ENCODE data around the gene C17orf67. TPM values are rescaled to one million over a fixed set of nuclear protein-coding genes. Genes with fewer than 3 reads are reported as not detected.
A peak's percentile ranks its signal among the peaks of the same experiment; 100 is the strongest.

Gene C17orf67
- total RNA-seq, 3 donors from 2014 or later: 0.48 to 2.3 (median 2.0) TPM

- TF ChIP-seq POLR2AphosphoS5 (IDR thresholded peaks at IDR 0.05) (no peak), POLR2A (IDR thresholded peaks at IDR 0.05) (no peak), CTCF (IDR thresholded peaks at IDR 0.05) (no peak)
- intact Hi-C loops (cut with DNase I; ENCODE audit: low total_unique reads): no loop called here
Measured at GRCh38 chr17:56793957-56794356, 39.8 kb downstream of the C17orf67 start.

GRCh38 chr17:56793531-56793930, 40.2 kb downstream of the C17orf67 start:
- TF ChIP-seq POLR2AphosphoS5 (IDR thresholded peaks at IDR 0.05) (no peak), POLR2A (IDR thresholded peaks at IDR 0.05) (no peak), CTCF (IDR thresholded peaks at IDR 0.05) (no peak)
- Histone ChIP-seq H3K4me1 (no peaks in the 10 kb centered on the region), H3K27me3 (no peaks in the 10 kb centered on the region), H3K36me3 (no peaks in the 10 kb centered on the region), H3K9me3 (no peaks in the 10 kb centered on the region), H3K4me3 (no peak overlapping the region), H3K27ac (no peak overlapping the region)
- intact Hi-C loops (cut with DNase I; ENCODE audit: low total_unique reads): no loop called here
- DNase-seq (ENCODE audit: low spot score in 2 of 2): no peak

More at GRCh38 chr17:56793957-56794356, 39.8 kb downstream of the C17orf67 start:
- DNase-seq (ENCODE audit: low spot score in 2 of 2): no peak
- Histone ChIP-seq H3K36me3 (no peaks in the 10 kb centered on the region), H3K4me1 (no peaks in the 10 kb centered on the region), H3K9me3 (no peaks in the 10 kb centered on the region), H3K27me3 (no peaks in the 10 kb centered on the region), H3K4me3 (no peak overlapping the region), H3K27ac (no peak overlapping the region)

- intact Hi-C loops (cut with DNase I; ENCODE audit: low total_unique reads): no loop called here
- TF ChIP-seq CTCF (IDR thresholded peaks at IDR 0.05): no peak
- no peak for TF ChIP-seq POLR2AphosphoS5 (IDR thresholded peaks at IDR 0.05)
- TF ChIP-seq POLR2A (IDR thresholded peaks at IDR 0.05): no peak
- no peaks in the 10 kb centered on the region for H3K9me3 ChIP-seq
- H3K27me3 ChIP-seq: no peaks in the 10 kb centered on the region
- H3K27ac ChIP-seq: no peak overlapping the region
- no peaks in the 10 kb centered on the region for H3K4me1 ChIP-seq
- H3K4me3 ChIP-seq: no peak overlapping the region
- H3K36me3 ChIP-seq: no peaks in the 10 kb centered on the region
- DNase-seq (ENCODE audit: low spot score in 2 of 2): no peak
Measured at GRCh38 chr17:56792267-56792666, 41.5 kb downstream of the C17orf67 start.

GRCh38 chr17:56786989-56787482, 46.7 kb downstream of the C17orf67 start:
- DNase-seq (ENCODE audit: low spot score in 2 of 2): peak; percentile 57 to 70
- Histone ChIP-seq H3K9me3 (no peaks in the 10 kb centered on the region), H3K36me3 (no peaks in the 10 kb centered on the region), H3K27ac (peak overlapping the region; percentile 28 to 33), H3K27me3 (no peaks in the 10 kb centered on the region), H3K4me3 (no peak overlapping the region), H3K4me1 (no peaks in the 10 kb centered on the region)
- peak in 1 of 3 donors; percentile 32 for TF ChIP-seq POLR2AphosphoS5 (IDR thresholded peaks at IDR 0.05)
- TF ChIP-seq CTCF (IDR thresholded peaks at IDR 0.05): no peak
- no peak for TF ChIP-seq POLR2A (IDR thresholded peaks at IDR 0.05)
- intact Hi-C loops (cut with DNase I; ENCODE audit: low total_unique reads): no loop called here

- Histone ChIP-seq H3K36me3 (no peaks in the 10 kb centered on the region), H3K27me3 (no peaks in the 10 kb centered on the region), H3K4me3 (no peak overlapping the region), H3K27ac (peak overlapping the region in 1 of 2 donors; percentile 33), H3K4me1 (no peaks in the 10 kb centered on the region), H3K9me3 (no peaks in the 10 kb centered on the region)
- intact Hi-C loops (cut with DNase I; ENCODE audit: low total_unique reads): no loop called here
- DNase-seq (ENCODE audit: low spot score in 2 of 2): no peak
- no peak for TF ChIP-seq POLR2AphosphoS5 (IDR thresholded peaks at IDR 0.05)
- TF ChIP-seq CTCF (IDR thresholded peaks at IDR 0.05): no peak
- no peak for TF ChIP-seq POLR2A (IDR thresholded peaks at IDR 0.05)
Measured at GRCh38 chr17:56785997-56786680, 47.6 kb downstream of the C17orf67 start.
